GM12878 (cell line): ENCODE measurements around the gene CHST8. TPM values are rescaled to one million over a fixed set of nuclear protein-coding genes. Genes with fewer than 3 reads are reported as not detected.

ENCODE experiments used
- ATAC-seq: fragments of 200-7000 bp; cut with Tn5 transposase; 3 replicates; pipeline ENCODE4 v1.9.1; 2020; ENCODE audit warnings: mild to moderate bottlenecking, moderate library complexity
- BruUV-seq: library from RNA; stranded (reverse); fragments of 400-500 nt; replicated peaks from 2 replicates; lab custom pipeline; 2021; lab: Mats Ljungman, UMichigan
- CTCF ChIA-PET: fragments of 300-600 bp; sonication (Branson Sonifier 250); formaldehyde crosslinking; extraction: SDS; loops from one replicate; lab custom pipeline; 2021; ENCODE audit warnings: inconsistent platforms; lab: Yijun Ruan, JAX
- POLR2A ChIA-PET: fragments of 350-600 bp; formaldehyde crosslinking; extraction: SDS; loops from one replicate; lab custom pipeline; 2021; ENCODE audit warnings: inconsistent platforms; lab: Charles Lee
- RAD21 ChIA-PET: fragments of 300-600 bp; sonication (Branson Sonifier 250); formaldehyde crosslinking; loops from one replicate; lab custom pipeline; 2023; ENCODE audit warnings: antibody characterized with exemption; ENCODE audit not compliant: unreplicated experiment; lab: Charles Lee
- SMC1A ChIA-PET: fragments of 300-600 bp; sonication (Branson Sonifier 250); formaldehyde crosslinking; loops from one replicate; lab custom pipeline; 2023; ENCODE audit not compliant: unreplicated experiment, uncharacterized antibody; lab: Charles Lee
- DNase-seq: peaks from one replicate; pipeline ENCODE4 v3.0.0-alpha.2; 2011; ENCODE audit warnings: low read depth, low spot score
- FAIRE-seq: peaks from 3 replicates; lab custom pipeline; 2011; peaks lifted over from hg19 to GRCh38; lab: Jason Lieb, UNC
- H2AFZ ChIP-seq: 2 replicates; pipeline ENCODE4 v1.6.0; 2011; ENCODE audit warnings: low read depth, low read length, control low read depth; ENCODE audit not compliant: control insufficient read depth
- H3K27ac ChIP-seq: 2 replicates; pipeline ENCODE4 v1.5.1; 2011; ENCODE audit warnings: control low read depth; ENCODE audit not compliant: control insufficient read depth, insufficient read depth
- H3K27me3 ChIP-seq, 2 experiments: replicated peaks in 1 of 2; 2 replicates each; pipeline versions ENCODE4 v1.6.0 to v1.6.1; 2011; ENCODE audit warnings: low read length in 1 of 2; ENCODE audit not compliant: control insufficient read depth in 2 of 2, insufficient read depth in 2 of 2
- H3K36me3 ChIP-seq, 2 experiments: 2 replicates each; pipeline ENCODE4 v1.5.1; 2011; ENCODE audit warnings: low read length in 1 of 2; ENCODE audit not compliant: control insufficient read depth in 2 of 2, insufficient read depth in 2 of 2
- H3K4me1 ChIP-seq: 2 replicates; pipeline ENCODE4 v1.6.1; 2011; ENCODE audit warnings: mild to moderate bottlenecking, low read length, moderate library complexity, mixed read lengths; ENCODE audit not compliant: control insufficient read depth, insufficient read depth
- H3K4me2 ChIP-seq: 2 replicates; pipeline ENCODE4 v1.6.0; 2011; ENCODE audit warnings: control low read depth; ENCODE audit not compliant: control insufficient read depth, insufficient read depth
- H3K4me3 ChIP-seq: fragments of 200-600 bp; sonication (generic); 2 replicates; pipeline ENCODE4 v1.5.1; 2016
- H3K79me2 ChIP-seq: 2 replicates; pipeline ENCODE4 v1.6.0; 2011; ENCODE audit warnings: low read length; ENCODE audit not compliant: control insufficient read depth, insufficient read depth
- H3K9ac ChIP-seq: 2 replicates; pipeline ENCODE4 v1.8.0; 2011; ENCODE audit warnings: low read length, control low read depth, mixed read lengths; ENCODE audit not compliant: control insufficient read depth, insufficient read depth
- H3K9me3 ChIP-seq: replicated peaks from 3 replicates; pipeline ENCODE4 v1.5.1; 2011; ENCODE audit warnings: mild to moderate bottlenecking, low read length; ENCODE audit not compliant: control insufficient read depth, insufficient read depth
- H4K20me1 ChIP-seq: 2 replicates; pipeline ENCODE4 v1.6.0; 2011; ENCODE audit not compliant: control insufficient read depth, insufficient read depth
- BMI1 ChIP-seq: fragments of 450-650 bp; IDR thresholded peaks from 2 replicates; pipeline ENCODE4 v1.6.1; 2016; ENCODE audit warnings: mild to moderate bottlenecking, moderate library complexity, borderline replicate concordance
- EGR1 ChIP-seq, 2 experiments: IDR thresholded peaks; 1 replicate in 1 of 2; 2 replicates in 1 of 2; pipeline ENCODE4 v1.6.1; 2011 to 2012; ENCODE audit warnings: low read depth in 2 of 2, low read length in 2 of 2, borderline replicate concordance in 1 of 2, mild to moderate bottlenecking in 1 of 2, moderate library complexity in 1 of 2
- EP300 ChIP-seq, 2 experiments: fragments of 150-350 bp in 1 of 2; IDR thresholded peaks; 2 replicates each; pipeline ENCODE4 v1.6.1; 2011 to 2012; ENCODE audit warnings: low read depth in 2 of 2, low read length in 2 of 2, borderline replicate concordance in 1 of 2, improper control_type of control experiment in 1 of 2, inconsistent platforms in 1 of 2; ENCODE audit not compliant: control insufficient read depth in 1 of 2
- MLLT1 ChIP-seq: fragments of 450-650 bp; IDR thresholded peaks from 2 replicates; pipeline ENCODE4 v1.6.1; 2016; ENCODE audit warnings: mild to moderate bottlenecking
- MTA2 ChIP-seq: fragments of 450-650 bp; IDR thresholded peaks from 2 replicates; pipeline ENCODE4 v1.6.1; 2016; ENCODE audit warnings: low read depth, mild to moderate bottlenecking, moderate library complexity
- NFYA ChIP-seq: IDR thresholded peaks from 2 replicates; pipeline ENCODE4 v1.6.1; 2011; ENCODE audit warnings: low read depth, mild to moderate bottlenecking, low read length, improper control_type of control experiment, borderline replicate concordance
- NRF1 ChIP-seq: conservative IDR thresholded peaks from 2 replicates; pipeline ENCODE4 v1.6.1; 2011; ENCODE audit warnings: mild to moderate bottlenecking, low read depth, low read length, improper control_type of control experiment
- POLR2AphosphoS5 ChIP-seq: IDR thresholded peaks from 2 replicates; pipeline ENCODE4 v1.6.1; 2011; ENCODE audit warnings: mild to moderate bottlenecking, low read length, inconsistent platforms
- RAD21 ChIP-seq: IDR thresholded peaks from 2 replicates; pipeline ENCODE4 v1.6.1; 2011; ENCODE audit warnings: mild to moderate bottlenecking, low read depth, low read length, moderate library complexity; ENCODE audit not compliant: insufficient read depth
- RBBP5 ChIP-seq: fragments of 200-600 bp; sonication (generic); conservative IDR thresholded peaks from 2 replicates; pipeline ENCODE4 v1.6.1; 2016
- SUZ12 ChIP-seq: fragments of 200-600 bp; sonication (generic); IDR thresholded peaks from one replicate; pipeline ENCODE4 v1.6.1; 2018; ENCODE audit warnings: antibody characterized with exemption, mild to moderate bottlenecking; ENCODE audit not compliant: unreplicated experiment
- TBL1XR1 ChIP-seq: IDR thresholded peaks from 2 replicates; pipeline ENCODE4 v1.6.1; 2012; ENCODE audit warnings: low read depth, low read length, improper control_type of control experiment
- TCF3 ChIP-seq: IDR thresholded peaks from 2 replicates; pipeline ENCODE4 v1.6.1; 2012; ENCODE audit warnings: low read depth, mild to moderate bottlenecking, low read length, borderline replicate concordance; ENCODE audit not compliant: insufficient read depth
- ZBED1 ChIP-seq: IDR thresholded peaks from 2 replicates; pipeline ENCODE4 v1.6.1; 2016; ENCODE audit warnings: borderline replicate concordance
- ZNF207 ChIP-seq: fragments of 450-650 bp; IDR thresholded peaks from 2 replicates; pipeline ENCODE4 v1.6.1; 2014; ENCODE audit warnings: antibody characterized with exemption, mild to moderate bottlenecking, borderline replicate concordance
- ZNF24 ChIP-seq: fragments of 450-650 bp; IDR thresholded peaks from 2 replicates; pipeline ENCODE4 v1.6.1; 2017; ENCODE audit warnings: antibody characterized with exemption, mild to moderate bottlenecking
- ZNF384 ChIP-seq: IDR thresholded peaks from 2 replicates; pipeline ENCODE4 v1.6.1; 2012; ENCODE audit warnings: low read depth, mild to moderate bottlenecking, low read length, improper control_type of control experiment, borderline replicate concordance
- ZNF687 ChIP-seq: fragments of 450-650 bp; IDR thresholded peaks from 2 replicates; pipeline ENCODE4 v1.6.1; 2017; ENCODE audit warnings: mild to moderate bottlenecking, moderate library complexity
- whole genome bisulfite sequencing: methylation state at CpG from one replicate; pipeline ENCODE4 v1.1.6; 2016; ENCODE audit warnings: low lambda C conversion rate; ENCODE audit not compliant: insufficient replicate concordance, insufficient coverage; ENCODE audit errors: missing lambda C conversion rate; 5-methylcytosine and 5-hydroxymethylcytosine counted together
- in situ Hi-C: fragments of 300-500 bp; cut with MboI; formaldehyde crosslinking; loops from 9 replicates; pipeline ENCODE4 v1.14.3; 2018; ENCODE audit warnings: mixed read lengths
- intact Hi-C: fragments of 100-400 bp; cut with micrococcal nuclease; formaldehyde crosslinking; loops from one replicate; pipeline ENCODE4 v1.14.2; 2022; ENCODE audit not compliant: unreplicated experiment
- polyA plus RNA-seq, 11 experiments: library from polyadenylated mRNA; depleted of rRNA in 4 of 11; unstranded in 6 of 11; stranded (reverse) in 5 of 11; fragments of >200 nt; fragmentation: Nextera tagmentation in 4 of 11; fragmentation: Illumina TruSeq in 1 of 11; extraction: Ambion mirVana in 4 of 11; extraction: Trizol in 1 of 11; gene quantifications; 1 replicate in 1 of 11; 2 replicates in 10 of 11; pipeline versions ENCODE4 v1.2.1 to v1.2.3, GENCODE V29; 2011 to 2016; ENCODE audit warnings: inconsistent platforms in 2 of 11, missing spikeins in 2 of 11, low read depth in 1 of 11
- total RNA-seq, 4 experiments: library from RNA; depleted of rRNA in 3 of 4; stranded (reverse); fragments of >200 nt in 3 of 4; fragmentation: Illumina TruSeq in 1 of 4; extraction: Trizol in 1 of 4; gene quantifications; 2 replicates each; pipeline versions ENCODE4 v1.2.1 to v1.2.3, GENCODE V29; 2013 to 2021

CHST8 gene
- total and polyA plus RNA-seq, 10 of the 15 experiments (the other 5 are each of a cell fraction or from before 2014, with no cell fraction given): 0.06 TPM; not detected in 9

- no peaks in the 10 kb centered on the region for H3K9me3 ChIP-seq
- ATAC-seq (no peak), DNase-seq (no peak), FAIRE-seq (no peak)
- CTCF ChIA-PET: interaction anchor here (0.6 kb wide), 1 partner anchor 85 kb away, joined by 3 read pairs; no protein-coding TSS in a partner anchor
- H3K4me3 ChIP-seq: no peak overlapping the region
- WGBS: 17% methylated on average over 4 of the region's 5 CpGs
- H3K4me2 ChIP-seq: no peak overlapping the region
- no peaks in the 10 kb centered on the region for H3K4me1 ChIP-seq
- no peak overlapping the region for H3K27ac ChIP-seq
- no peak overlapping the region for H3K9ac ChIP-seq
- in situ Hi-C loops: no loop called here
- no peak overlapping the region for H2AFZ ChIP-seq
- no peaks in the 10 kb centered on the region for H3K79me2 ChIP-seq
- peaks cover 0 to 2% of the 10 kb centered on the region in 2 experiments; a peak in 1 of 4 replicates for H3K27me3 ChIP-seq
- RAD21 ChIA-PET: no interaction called here
- POLR2A ChIA-PET: no interaction called here
- SMC1A ChIA-PET: no interaction called here
- H3K36me3 ChIP-seq: no peaks in the 10 kb centered on the region
- H4K20me1 ChIP-seq: no peaks in the 10 kb centered on the region
- BruUV-seq: no TSS peak
- intact Hi-C loops: no loop called here
- TF ChIP-seq RAD21: no peak
- no peak for TF ChIP-seq POLR2AphosphoS5
- no peak for TF ChIP-seq MTA2
- TF ChIP-seq NRF1: no peak
- no peak for TF ChIP-seq ZNF384
- no peak for TF ChIP-seq RBBP5
- TF ChIP-seq ZNF687: no peak
- no peak for TF ChIP-seq TCF3
- no peak for TF ChIP-seq NFYA
- no peak for TF ChIP-seq ZNF24
- no peak for TF ChIP-seq EP300 (IDR thresholded peaks at IDR 0.05; ENCODE audit: borderline replicate concordance in 1 of 2, control insufficient read depth in 1 of 2, low read depth in 2 of 2, low read length in 2 of 2)
- no peak for TF ChIP-seq EGR1 (IDR thresholded peaks at IDR 0.05; ENCODE audit: borderline replicate concordance in 1 of 2, low read depth in 2 of 2, low read length in 2 of 2)
- TF ChIP-seq BMI1: no peak
- TF ChIP-seq SUZ12: no peak
- TF ChIP-seq TBL1XR1: no peak
- no peak for TF ChIP-seq ZNF207
- no peak for TF ChIP-seq MLLT1
- TF ChIP-seq ZBED1: no peak
Observed at GRCh38 chr19:33689868-33690267, 68.1 kb downstream of the CHST8 start.
